ENCODE measurements around the gene PSIP1. TPM values are rescaled to one million over a fixed set of nuclear protein-coding genes. Genes with fewer than 3 reads are reported as not detected.

PSIP1 gene
- 24.2 and 33.9 TPM in 2 replicates for total RNA-seq

GRCh38 chr9:15510789-15511575, at the start of gene PSIP1:
Gene PSIP1, minus strand, starts transcription at chr9:15510970. Its CDS starts 782 bp downstream, at chr9:15510188.

GRCh38 chr9:15552636-15553527, 42.1 kb upstream of the PSIP1 start, which contains the start of gene CCDC171:
Gene CCDC171, plus strand, starts transcription at chr9:15553043. Its CDS starts 11,046 bp downstream, at chr9:15564089.

GRCh38 chr9:15422372-15423230, 88.2 kb downstream of the PSIP1 start, which contains the start of gene SNAPC3:
Gene SNAPC3, plus strand, starts transcription at chr9:15422876. Its CDS starts 4 bp downstream, at chr9:15422880.

Small RNA genes within 50 kb of the gene (small RNA-seq; reads per million reads assigned to genes)
- gene AL513423.1: not detected
- not detected for gene RN7SL98P
- not detected for gene RNU6-246P
- not detected for gene RNU6-319P

Other genes with a start within 250 kb of the PSIP1 start
- 13.0 TPM in 2 replicates for gene TTC39B, start 203.8 kb downstream of the PSIP1 start, total RNA-seq
- 40.7 and 49.7 TPM in 2 replicates for gene SNAPC3, start 88.1 kb downstream of the PSIP1 start, total RNA-seq
- 2.4 and 3.9 TPM in 2 replicates for gene CCDC171, start 42.1 kb upstream of the PSIP1 start, total RNA-seq

All from hair follicle dermal papilla cell (primary cell).